ENCODE data around the gene OAS2. TPM values are rescaled to one million over a fixed set of nuclear protein-coding genes. Genes with fewer than 3 reads are reported as not detected.

Gene OAS2, protein sequence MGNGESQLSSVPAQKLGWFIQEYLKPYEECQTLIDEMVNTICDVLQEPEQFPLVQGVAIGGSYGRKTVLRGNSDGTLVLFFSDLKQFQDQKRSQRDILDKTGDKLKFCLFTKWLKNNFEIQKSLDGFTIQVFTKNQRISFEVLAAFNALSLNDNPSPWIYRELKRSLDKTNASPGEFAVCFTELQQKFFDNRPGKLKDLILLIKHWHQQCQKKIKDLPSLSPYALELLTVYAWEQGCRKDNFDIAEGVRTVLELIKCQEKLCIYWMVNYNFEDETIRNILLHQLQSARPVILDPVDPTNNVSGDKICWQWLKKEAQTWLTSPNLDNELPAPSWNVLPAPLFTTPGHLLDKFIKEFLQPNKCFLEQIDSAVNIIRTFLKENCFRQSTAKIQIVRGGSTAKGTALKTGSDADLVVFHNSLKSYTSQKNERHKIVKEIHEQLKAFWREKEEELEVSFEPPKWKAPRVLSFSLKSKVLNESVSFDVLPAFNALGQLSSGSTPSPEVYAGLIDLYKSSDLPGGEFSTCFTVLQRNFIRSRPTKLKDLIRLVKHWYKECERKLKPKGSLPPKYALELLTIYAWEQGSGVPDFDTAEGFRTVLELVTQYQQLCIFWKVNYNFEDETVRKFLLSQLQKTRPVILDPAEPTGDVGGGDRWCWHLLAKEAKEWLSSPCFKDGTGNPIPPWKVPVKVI
- not detected in 2 replicates for total RNA-seq
- long read RNA-seq: 0 reads

DNA sequence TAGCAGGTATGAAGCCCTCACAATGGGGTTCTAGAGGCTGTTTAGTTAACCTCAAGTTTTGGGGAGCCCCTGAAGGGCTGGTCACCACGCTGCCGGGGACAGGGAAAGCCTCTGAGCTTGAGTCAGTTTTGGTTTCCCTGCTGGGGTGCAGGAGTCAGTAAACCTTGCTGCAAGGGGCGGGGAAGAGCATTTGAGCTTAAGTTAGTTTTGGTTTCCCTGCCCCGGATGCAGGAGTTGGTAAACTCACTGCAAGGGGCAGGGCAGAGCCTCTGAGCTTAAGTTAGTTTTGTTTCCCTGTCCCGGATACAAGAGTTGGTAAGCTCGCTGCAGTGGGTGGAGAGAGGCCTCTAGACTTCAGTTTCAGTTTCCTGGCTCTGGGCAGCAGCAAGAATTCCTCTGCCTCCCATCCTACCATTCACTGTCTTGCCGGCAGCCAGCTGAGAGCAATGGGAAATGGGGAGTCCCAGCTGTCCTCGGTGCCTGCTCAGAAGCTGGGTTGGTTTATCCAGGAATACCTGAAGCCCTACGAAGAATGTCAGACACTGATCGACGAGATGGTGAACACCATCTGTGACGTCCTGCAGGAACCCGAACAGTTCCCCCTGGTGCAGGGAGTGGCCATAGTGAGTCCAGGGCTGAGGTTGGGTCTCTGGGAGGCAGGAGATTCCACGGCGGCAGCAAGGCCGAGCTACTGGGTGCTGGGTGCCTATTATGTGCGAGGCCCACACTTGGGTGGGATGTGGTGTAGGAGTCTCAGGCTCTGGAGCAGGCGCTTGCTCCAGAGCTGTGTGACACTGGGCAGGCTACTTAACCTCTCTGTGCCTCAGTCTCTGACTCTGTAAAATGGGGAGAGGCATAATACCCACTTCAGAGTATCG, at the start of gene OAS2:
TSS of gene OAS2 (plus strand) at position 357 of the 878 bp plus-strand sequence. CDS start at position 447, 90 bp downstream.
- peaks cover 5% of the 10 kb centered on the region for H3K9me3 Mint-ChIP-seq
- DNase-seq (ENCODE audit: low read depth, low spot score): no peak
- H3K36me3 Mint-ChIP-seq (ENCODE audit: low read depth): peaks cover 2% of the 10 kb centered on the region
- H3K27ac Mint-ChIP-seq (ENCODE audit: unreplicated experiment): no peak within 1 kb of the TSS
- no peaks in the 10 kb centered on the region for H3K4me1 Mint-ChIP-seq
- H3K4me3 Mint-ChIP-seq: no peak within 1 kb of the TSS
- TF ChIP-seq, protein P1, sequence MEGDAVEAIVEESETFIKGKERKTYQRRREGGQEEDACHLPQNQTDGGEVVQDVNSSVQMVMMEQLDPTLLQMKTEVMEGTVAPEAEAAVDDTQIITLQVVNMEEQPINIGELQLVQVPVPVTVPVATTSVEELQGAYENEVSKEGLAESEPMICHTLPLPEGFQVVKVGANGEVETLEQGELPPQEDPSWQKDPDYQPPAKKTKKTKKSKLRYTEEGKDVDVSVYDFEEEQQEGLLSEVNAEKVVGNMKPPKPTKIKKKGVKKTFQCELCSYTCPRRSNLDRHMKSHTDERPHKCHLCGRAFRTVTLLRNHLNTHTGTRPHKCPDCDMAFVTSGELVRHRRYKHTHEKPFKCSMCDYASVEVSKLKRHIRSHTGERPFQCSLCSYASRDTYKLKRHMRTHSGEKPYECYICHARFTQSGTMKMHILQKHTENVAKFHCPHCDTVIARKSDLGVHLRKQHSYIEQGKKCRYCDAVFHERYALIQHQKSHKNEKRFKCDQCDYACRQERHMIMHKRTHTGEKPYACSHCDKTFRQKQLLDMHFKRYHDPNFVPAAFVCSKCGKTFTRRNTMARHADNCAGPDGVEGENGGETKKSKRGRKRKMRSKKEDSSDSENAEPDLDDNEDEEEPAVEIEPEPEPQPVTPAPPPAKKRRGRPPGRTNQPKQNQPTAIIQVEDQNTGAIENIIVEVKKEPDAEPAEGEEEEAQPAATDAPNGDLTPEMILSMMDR (conservative IDR thresholded peaks at IDR 0.05): no peak
- peaks cover 14% of the 10 kb centered on the region for H3K27me3 Mint-ChIP-seq (ENCODE audit: low read depth)

DNA sequence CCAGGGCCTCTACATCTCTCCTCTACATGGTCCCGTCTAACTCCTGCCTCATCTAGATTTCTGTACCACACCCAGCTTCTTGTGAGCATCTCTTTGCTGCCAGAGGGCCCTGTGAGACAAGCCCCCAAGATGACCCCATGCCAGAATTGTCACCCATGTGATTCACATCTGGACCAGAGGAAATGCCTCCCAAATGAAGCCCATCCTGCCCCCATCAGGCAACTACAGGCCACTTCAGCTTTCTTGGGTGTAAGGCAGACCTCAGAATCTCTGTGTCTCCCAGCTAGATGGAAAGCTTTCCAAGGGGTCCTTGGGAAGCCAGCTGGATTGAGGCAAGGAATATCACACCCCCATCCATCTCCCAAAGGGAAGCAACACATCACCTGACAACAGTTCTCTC, 49.3 kb upstream of the OAS2 start:
- DNase-seq (ENCODE audit: low read depth, low spot score): no peak
- Mint-ChIP-seq H3K4me3 (no peak overlapping the region), H3K27ac (ENCODE audit: unreplicated experiment) (no peak overlapping the region), H3K36me3 (ENCODE audit: low read depth) (peaks cover 3% of the 10 kb centered on the region), H3K9me3 (peaks cover 4% of the 10 kb centered on the region), H3K4me1 (peaks cover 5% of the 10 kb centered on the region), H3K27me3 (ENCODE audit: low read depth) (peaks cover 31% of the 10 kb centered on the region)
- TF ChIP-seq, protein P1 (conservative IDR thresholded peaks at IDR 0.05): no peak

DNA sequence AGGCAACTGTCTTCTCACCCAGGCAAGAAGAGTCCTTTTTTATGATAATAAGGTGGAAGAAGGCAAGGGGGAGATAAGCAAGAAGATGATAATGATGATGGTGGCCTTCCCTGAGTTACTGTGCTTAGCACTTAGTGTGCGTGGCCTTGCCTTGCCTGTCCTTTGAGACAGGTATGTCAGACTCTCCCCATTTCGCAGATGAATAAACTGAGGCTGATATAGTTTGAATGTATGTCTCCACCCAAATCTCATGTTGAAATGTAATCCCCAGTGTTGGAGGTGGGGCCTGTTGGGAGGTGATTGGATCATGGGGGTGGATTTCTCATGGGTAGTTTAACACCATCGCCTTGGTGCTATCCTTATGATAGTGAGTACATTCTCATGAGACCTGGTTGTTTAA, 48.6 kb upstream of the OAS2 start:
- Mint-ChIP-seq H3K4me3 (no peak overlapping the region), H3K27ac (ENCODE audit: unreplicated experiment) (no peak overlapping the region), H3K36me3 (ENCODE audit: low read depth) (peaks cover 3% of the 10 kb centered on the region), H3K9me3 (peaks cover 4% of the 10 kb centered on the region), H3K4me1 (peaks cover 5% of the 10 kb centered on the region), H3K27me3 (ENCODE audit: low read depth) (peaks cover 25% of the 10 kb centered on the region)
- DNase-seq (ENCODE audit: low read depth, low spot score): no peak
- TF ChIP-seq, protein P1 (conservative IDR thresholded peaks at IDR 0.05): no peak

DNA sequence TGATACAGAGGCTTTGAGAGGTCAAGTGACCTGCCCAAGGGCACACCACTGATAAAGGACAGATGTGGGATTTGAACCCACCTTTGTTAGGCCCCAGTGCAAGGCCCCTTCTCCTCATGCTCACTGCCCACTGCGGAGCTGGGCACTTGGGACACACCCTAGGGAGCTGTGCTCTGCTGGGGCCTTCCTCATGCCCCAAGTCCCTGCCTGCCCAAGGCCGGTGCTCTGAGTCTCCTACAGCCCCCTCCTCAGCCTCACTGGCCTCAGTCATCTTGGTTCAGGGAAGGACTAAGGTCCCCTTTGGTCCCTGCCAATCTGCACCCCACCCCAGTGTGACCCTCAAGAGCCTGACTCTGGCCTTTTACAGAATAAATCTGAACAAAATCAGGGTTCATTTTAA, 48.0 kb upstream of the OAS2 start:
- no peak for DNase-seq (ENCODE audit: low read depth, low spot score)
- TF ChIP-seq, protein P1 (conservative IDR thresholded peaks at IDR 0.05): no peak
- peaks cover 20% of the 10 kb centered on the region for H3K27me3 Mint-ChIP-seq (ENCODE audit: low read depth)
- peaks cover 3% of the 10 kb centered on the region for H3K36me3 Mint-ChIP-seq (ENCODE audit: low read depth)
- H3K27ac Mint-ChIP-seq (ENCODE audit: unreplicated experiment): no peak overlapping the region
- peaks cover 5% of the 10 kb centered on the region for H3K4me1 Mint-ChIP-seq
- peaks cover 4% of the 10 kb centered on the region for H3K9me3 Mint-ChIP-seq
- no peak overlapping the region for H3K4me3 Mint-ChIP-seq

DNA sequence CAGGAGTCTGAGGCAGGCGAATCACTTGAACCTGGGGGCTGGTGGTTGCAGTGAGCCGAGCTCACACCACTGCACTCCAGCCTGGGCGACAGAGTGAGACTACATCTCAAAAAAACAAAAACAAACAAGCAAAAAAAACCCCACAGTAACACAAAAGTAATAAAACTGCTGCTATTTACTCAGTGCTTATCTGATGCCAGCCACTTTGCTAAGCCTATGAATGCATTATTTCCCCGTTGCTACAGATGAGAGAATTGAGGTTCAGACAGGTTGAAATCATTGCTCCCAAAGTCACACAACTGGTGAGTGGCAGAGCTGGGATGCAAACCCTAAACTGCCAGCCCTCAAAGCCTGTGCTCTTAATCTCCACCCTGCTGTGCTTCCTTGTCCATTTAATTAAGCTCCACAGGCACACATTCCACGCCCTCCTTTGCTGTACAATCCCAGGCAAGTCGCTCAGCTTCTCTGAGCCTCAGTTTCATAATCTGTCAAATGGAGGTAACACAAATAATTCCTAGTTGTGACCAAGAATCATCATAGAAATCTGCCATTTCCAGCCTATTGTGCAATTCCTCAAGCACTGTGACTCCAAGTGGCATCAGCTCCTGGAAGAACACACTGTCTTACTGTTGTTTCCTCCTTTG, 45.7 kb upstream of the OAS2 start:
- H3K27me3 Mint-ChIP-seq (ENCODE audit: low read depth): peaks cover 30% of the 10 kb centered on the region
- H3K4me1 Mint-ChIP-seq: no peaks in the 10 kb centered on the region
- H3K4me3 Mint-ChIP-seq: no peak overlapping the region
- H3K36me3 Mint-ChIP-seq (ENCODE audit: low read depth): no peaks in the 10 kb centered on the region
- peaks cover under 1% of the 10 kb centered on the region for H3K9me3 Mint-ChIP-seq
- TF ChIP-seq, protein P1 (conservative IDR thresholded peaks at IDR 0.05): no peak
- H3K27ac Mint-ChIP-seq (ENCODE audit: unreplicated experiment): no peak overlapping the region
- no peak for DNase-seq (ENCODE audit: low read depth, low spot score)

All from neural crest cell (in vitro differentiated cells).